Keratinocyte (primary cell): Measurements from ENCODE around the gene HAP1.

Experiments
- EZH2 ChIP-seq: IDR thresholded peaks from one replicate; pipeline ENCODE4 v1.6.1; 2012; ENCODE audit warnings: inconsistent platforms, mild to moderate bottlenecking, low read length, moderate library complexity
- TF ChIP-seq, protein P1 (sequence below), 3 experiments: IDR thresholded peaks in 1 of 3; conservative IDR thresholded peaks in 1 of 3; optimal IDR thresholded peaks in 1 of 3; 2 replicates in 2 of 3; 3 replicates in 1 of 3; pipeline versions ENCODE3 to v1.5.1; 2011; ENCODE audit warnings: low read length in 3 of 3, mild to moderate bottlenecking in 3 of 3, moderate library complexity in 2 of 3, control low read depth in 1 of 3, inconsistent platforms in 1 of 3; ENCODE audit not compliant: insufficient read depth in 2 of 3; ENCODE audit errors: extremely low read depth in 1 of 3

DNA sequence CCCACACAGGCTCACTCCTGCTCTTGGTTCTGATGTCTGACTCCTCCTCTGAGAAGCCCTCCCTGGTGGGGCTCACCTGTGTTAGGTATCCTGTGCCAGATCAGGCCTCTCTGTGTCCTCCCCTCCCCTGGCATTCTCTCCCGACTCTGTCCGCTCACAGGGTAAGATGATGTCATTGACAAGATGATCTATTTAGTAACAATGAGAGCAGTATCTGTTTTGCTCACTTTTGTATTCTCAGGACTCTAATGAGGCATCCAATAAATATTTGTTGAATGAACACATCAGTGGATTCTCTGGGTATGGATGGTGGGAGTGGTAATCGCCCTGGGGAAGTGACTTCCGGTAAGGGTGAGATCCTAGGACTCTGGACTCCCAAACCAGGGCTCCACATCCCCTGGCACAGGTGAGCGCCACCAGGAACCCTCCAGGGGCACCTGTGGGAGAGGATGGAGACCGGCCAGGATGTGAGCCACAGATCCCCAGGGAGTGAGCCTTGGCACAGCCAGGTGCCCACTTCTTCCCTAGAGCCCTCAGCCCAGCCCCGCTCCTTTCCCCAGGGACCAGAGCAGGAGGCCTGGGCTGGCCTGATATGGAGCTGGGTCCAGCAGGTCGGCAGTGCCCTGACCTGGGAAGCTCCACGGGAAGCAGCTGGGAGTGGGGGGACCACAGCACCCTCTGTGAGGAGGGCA is 5.4 kb upstream of the HAP1 start:
- TF ChIP-seq, protein P1, sequence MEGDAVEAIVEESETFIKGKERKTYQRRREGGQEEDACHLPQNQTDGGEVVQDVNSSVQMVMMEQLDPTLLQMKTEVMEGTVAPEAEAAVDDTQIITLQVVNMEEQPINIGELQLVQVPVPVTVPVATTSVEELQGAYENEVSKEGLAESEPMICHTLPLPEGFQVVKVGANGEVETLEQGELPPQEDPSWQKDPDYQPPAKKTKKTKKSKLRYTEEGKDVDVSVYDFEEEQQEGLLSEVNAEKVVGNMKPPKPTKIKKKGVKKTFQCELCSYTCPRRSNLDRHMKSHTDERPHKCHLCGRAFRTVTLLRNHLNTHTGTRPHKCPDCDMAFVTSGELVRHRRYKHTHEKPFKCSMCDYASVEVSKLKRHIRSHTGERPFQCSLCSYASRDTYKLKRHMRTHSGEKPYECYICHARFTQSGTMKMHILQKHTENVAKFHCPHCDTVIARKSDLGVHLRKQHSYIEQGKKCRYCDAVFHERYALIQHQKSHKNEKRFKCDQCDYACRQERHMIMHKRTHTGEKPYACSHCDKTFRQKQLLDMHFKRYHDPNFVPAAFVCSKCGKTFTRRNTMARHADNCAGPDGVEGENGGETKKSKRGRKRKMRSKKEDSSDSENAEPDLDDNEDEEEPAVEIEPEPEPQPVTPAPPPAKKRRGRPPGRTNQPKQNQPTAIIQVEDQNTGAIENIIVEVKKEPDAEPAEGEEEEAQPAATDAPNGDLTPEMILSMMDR (optimal IDR thresholded peaks at IDR 0.05 in 1 of 3, IDR thresholded peaks at IDR 0.05 in 1 of 3, conservative IDR thresholded peaks at IDR 0.05 in 1 of 3; ENCODE audit: extremely low read depth in 1 of 3, insufficient read depth in 2 of 3, low read length in 3 of 3), result no peak
- no peak for TF ChIP-seq EZH2
